HEK293 (cell line): Measurements from ENCODE around the gene PPP1R27.

Experiments
- CTCF ChIA-PET: fragments of 350-600 bp; formaldehyde crosslinking; extraction: SDS; loops from one replicate; lab custom pipeline; 2021; ENCODE audit warnings: antibody characterized with exemption; lab: Yijun Ruan, JAX
- POLR2A ChIA-PET: fragments of 300-600 bp; formaldehyde crosslinking; extraction: SDS; loops from one replicate; lab custom pipeline; 2020; ENCODE audit warnings: antibody characterized with exemption, inconsistent platforms; lab: Yijun Ruan, JAX
- H3K27ac ChIP-seq: fragments of 200-500 bp; sonication (Bioruptor generic); 2 replicates; pipeline ENCODE4 v1.5.1; 2014; ENCODE audit warnings: low read depth, low read length, control low read depth, inconsistent platforms; ENCODE audit errors: extremely low read depth
- H3K36me3 ChIP-seq, 2 experiments: fragments of 200-500 bp in 1 of 2; sonication (Bioruptor generic) in 1 of 2; 1 replicate in 1 of 2; 2 replicates in 1 of 2; pipeline ENCODE4 v1.5.1; 2014 to 2017; ENCODE audit warnings: inconsistent platforms in 2 of 2, low read length in 2 of 2; ENCODE audit not compliant: control insufficient read depth in 2 of 2, insufficient read depth in 1 of 2
- H3K4me1 ChIP-seq: fragments of 200-500 bp; sonication (Bioruptor generic); 2 replicates; pipeline ENCODE4 v1.5.1; 2014; ENCODE audit warnings: mild to moderate bottlenecking, low read length, inconsistent platforms; ENCODE audit not compliant: control insufficient read depth, insufficient read depth
- H3K4me3 ChIP-seq: 2 replicates; pipeline ENCODE4 v1.5.1; 2011; ENCODE audit warnings: low read depth, mild to moderate bottlenecking, control low read depth, low read length, moderate library complexity
- H3K9me3 ChIP-seq: fragments of 200-500 bp; sonication (Bioruptor generic); 2 replicates; pipeline ENCODE4 v1.5.1; 2014; ENCODE audit warnings: low read depth, low read length, inconsistent platforms; ENCODE audit not compliant: control insufficient read depth, insufficient read depth
- AEBP2 ChIP-seq: fragments of 450-650 bp; formaldehyde crosslinking; IDR thresholded peaks from 2 replicates; pipeline ENCODE4 v1.5.1; 2016; ENCODE audit warnings: missing biosample characterization, missing genetic modification characterization, borderline replicate concordance
- HOXC10 ChIP-seq: sonication (generic); formaldehyde crosslinking; IDR thresholded peaks from 2 replicates; pipeline ENCODE4 v1.8.1; 2023; ENCODE audit warnings: mild to moderate bottlenecking, missing genetic modification reagents
- SALL2 ChIP-seq: fragments of 450-650 bp; formaldehyde crosslinking; IDR thresholded peaks from 2 replicates; pipeline ENCODE4 v1.5.0; 2017; ENCODE audit warnings: missing biosample characterization, mild to moderate bottlenecking, missing genetic modification characterization, borderline replicate concordance
- ZBTB44 ChIP-seq: fragments of 450-650 bp; IDR thresholded peaks from 2 replicates; pipeline ENCODE4 v1.5.1; 2018; ENCODE audit warnings: missing biosample characterization, mild to moderate bottlenecking, missing genetic modification characterization
- ZBTB6 ChIP-seq: fragments of 450-650 bp; formaldehyde crosslinking; IDR thresholded peaks from 2 replicates; pipeline ENCODE4 v1.5.1; 2017; ENCODE audit warnings: missing biosample characterization, missing genetic modification characterization
- ZFP37 ChIP-seq: fragments of 450-650 bp; formaldehyde crosslinking; IDR thresholded peaks from 2 replicates; pipeline ENCODE4 v1.5.1; 2016; ENCODE audit warnings: missing biosample characterization, missing genetic modification characterization
- ZFP41 ChIP-seq: fragments of 450-650 bp; formaldehyde crosslinking; IDR thresholded peaks from 2 replicates; pipeline ENCODE4 v1.5.1; 2016; ENCODE audit warnings: missing biosample characterization, missing genetic modification characterization, borderline replicate concordance
- ZNF112 ChIP-seq: fragments of 450-650 bp; formaldehyde crosslinking; IDR thresholded peaks from 2 replicates; pipeline ENCODE4 v1.5.0; 2017; ENCODE audit warnings: missing biosample characterization, missing genetic modification characterization
- ZNF18 ChIP-seq: fragments of 450-650 bp; formaldehyde crosslinking; IDR thresholded peaks from 2 replicates; pipeline ENCODE4 v1.5.1; 2016; ENCODE audit warnings: missing biosample characterization, missing genetic modification characterization
- ZNF239 ChIP-seq: fragments of 450-650 bp; formaldehyde crosslinking; IDR thresholded peaks from 2 replicates; pipeline ENCODE4 v1.5.1; 2016; ENCODE audit warnings: missing biosample characterization, missing genetic modification characterization
- ZNF248 ChIP-seq: fragments of 450-650 bp; formaldehyde crosslinking; IDR thresholded peaks from 2 replicates; pipeline ENCODE4 v1.5.1; 2017; ENCODE audit warnings: missing biosample characterization, missing genetic modification characterization
- ZNF324 ChIP-seq: fragments of 450-650 bp; formaldehyde crosslinking; IDR thresholded peaks from 2 replicates; pipeline ENCODE4 v1.5.1; 2016; ENCODE audit warnings: missing biosample characterization, missing genetic modification characterization
- ZNF394 ChIP-seq: fragments of 450-650 bp; formaldehyde crosslinking; IDR thresholded peaks from 2 replicates; pipeline ENCODE4 v1.5.1; 2016; ENCODE audit warnings: missing biosample characterization, missing genetic modification characterization, mild to moderate bottlenecking, moderate library complexity, borderline replicate concordance
- ZNF521 ChIP-seq: fragments of 450-650 bp; formaldehyde crosslinking; IDR thresholded peaks from 2 replicates; pipeline ENCODE4 v1.5.1; 2017; ENCODE audit warnings: missing biosample characterization, mild to moderate bottlenecking, missing genetic modification characterization
- ZNF544 ChIP-seq: fragments of 450-650 bp; formaldehyde crosslinking; IDR thresholded peaks from 2 replicates; pipeline ENCODE4 v1.5.0; 2017; ENCODE audit warnings: missing biosample characterization, missing genetic modification characterization
- ZNF600 ChIP-seq: fragments of 450-650 bp; formaldehyde crosslinking; IDR thresholded peaks from 2 replicates; pipeline ENCODE4 v1.5.1; 2016; ENCODE audit warnings: missing biosample characterization, missing genetic modification characterization
- ZNF776 ChIP-seq: fragments of 450-650 bp; formaldehyde crosslinking; IDR thresholded peaks from 2 replicates; pipeline ENCODE4 v1.5.0; 2017; ENCODE audit warnings: missing biosample characterization, missing genetic modification characterization, borderline replicate concordance
- TF ChIP-seq, protein P1 (sequence below): fragments of 450-650 bp; formaldehyde crosslinking; IDR thresholded peaks from 2 replicates; pipeline ENCODE4 v1.5.1; 2016; ENCODE audit warnings: missing biosample characterization, missing genetic modification characterization
- TF ChIP-seq, protein P2 (sequence below): fragments of 450-650 bp; formaldehyde crosslinking; IDR thresholded peaks from 2 replicates; pipeline ENCODE4 v1.5.1; 2017; ENCODE audit warnings: missing biosample characterization, missing genetic modification characterization
- TF ChIP-seq, protein P3 (sequence below): fragments of 450-650 bp; formaldehyde crosslinking; IDR thresholded peaks from 2 replicates; pipeline ENCODE4 v1.5.1; 2017; ENCODE audit warnings: missing biosample characterization, missing genetic modification characterization

Gene PPP1R27

DNA sequence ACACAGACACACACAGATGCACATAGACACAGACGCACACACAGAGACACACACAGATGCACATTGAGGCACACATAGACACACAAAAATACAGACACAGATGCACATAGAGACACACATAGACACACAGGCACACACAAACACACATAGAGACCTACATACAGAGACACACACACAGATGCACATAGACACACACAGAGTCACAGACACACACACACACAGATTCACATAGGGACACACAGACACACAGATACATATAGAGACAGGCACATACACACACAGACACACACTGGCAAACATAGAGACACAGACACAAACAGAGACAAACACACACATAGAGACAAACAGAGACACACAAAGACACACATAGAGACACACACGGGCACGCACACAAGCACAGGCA lies 40.8 kb downstream of the PPP1R27 start:
- ChIA-PET CTCF (interaction anchor here (1.3 kb wide), 1 partner anchor 56 kb away, joined by 5 read pairs; no protein-coding TSS in a partner anchor), POLR2A (no interaction called here)
- Histone ChIP-seq H3K9me3 (no peaks in the 10 kb centered on the region), H3K4me3 (no peak overlapping the region), H3K27ac (no peak overlapping the region), H3K36me3 (no peaks in the 10 kb centered on the region; a peak in 1 of 3 replicates), H3K4me1 (no peaks in the 10 kb centered on the region)
- peak; percentile 68; the same call in 1 of the 2 replicates for TF ChIP-seq SALL2 (tag by site-specific recombination)
- TF ChIP-seq ZNF544 (tag by site-specific recombination), result no peak
- TF ChIP-seq ZFP41 (tag by site-specific recombination), result no peak
- TF ChIP-seq, protein P1, sequence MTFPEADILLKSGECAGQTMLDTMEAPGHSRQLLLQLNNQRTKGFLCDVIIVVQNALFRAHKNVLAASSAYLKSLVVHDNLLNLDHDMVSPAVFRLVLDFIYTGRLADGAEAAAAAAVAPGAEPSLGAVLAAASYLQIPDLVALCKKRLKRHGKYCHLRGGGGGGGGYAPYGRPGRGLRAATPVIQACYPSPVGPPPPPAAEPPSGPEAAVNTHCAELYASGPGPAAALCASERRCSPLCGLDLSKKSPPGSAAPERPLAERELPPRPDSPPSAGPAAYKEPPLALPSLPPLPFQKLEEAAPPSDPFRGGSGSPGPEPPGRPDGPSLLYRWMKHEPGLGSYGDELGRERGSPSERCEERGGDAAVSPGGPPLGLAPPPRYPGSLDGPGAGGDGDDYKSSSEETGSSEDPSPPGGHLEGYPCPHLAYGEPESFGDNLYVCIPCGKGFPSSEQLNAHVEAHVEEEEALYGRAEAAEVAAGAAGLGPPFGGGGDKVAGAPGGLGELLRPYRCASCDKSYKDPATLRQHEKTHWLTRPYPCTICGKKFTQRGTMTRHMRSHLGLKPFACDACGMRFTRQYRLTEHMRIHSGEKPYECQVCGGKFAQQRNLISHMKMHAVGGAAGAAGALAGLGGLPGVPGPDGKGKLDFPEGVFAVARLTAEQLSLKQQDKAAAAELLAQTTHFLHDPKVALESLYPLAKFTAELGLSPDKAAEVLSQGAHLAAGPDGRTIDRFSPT, result no peak
- 0 out of 2 replicates have a peak, but pooled peaks have one; percentile 45 for TF ChIP-seq ZNF248 (tag by site-specific recombination)
- TF ChIP-seq ZNF239 (tag by site-specific recombination), result 0 out of 2 replicates have a peak, but pooled peaks have one; percentile 14
- TF ChIP-seq ZNF776 (tag by site-specific recombination), result 0 out of 2 replicates have a peak, but pooled peaks have one; percentile 15
- TF ChIP-seq ZFP37, result no peak
- no peak for TF ChIP-seq ZNF324 (tag by site-specific recombination)
- TF ChIP-seq, protein P2, sequence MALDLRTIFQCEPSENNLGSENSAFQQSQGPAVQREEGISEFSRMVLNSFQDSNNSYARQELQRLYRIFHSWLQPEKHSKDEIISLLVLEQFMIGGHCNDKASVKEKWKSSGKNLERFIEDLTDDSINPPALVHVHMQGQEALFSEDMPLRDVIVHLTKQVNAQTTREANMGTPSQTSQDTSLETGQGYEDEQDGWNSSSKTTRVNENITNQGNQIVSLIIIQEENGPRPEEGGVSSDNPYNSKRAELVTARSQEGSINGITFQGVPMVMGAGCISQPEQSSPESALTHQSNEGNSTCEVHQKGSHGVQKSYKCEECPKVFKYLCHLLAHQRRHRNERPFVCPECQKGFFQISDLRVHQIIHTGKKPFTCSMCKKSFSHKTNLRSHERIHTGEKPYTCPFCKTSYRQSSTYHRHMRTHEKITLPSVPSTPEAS (tag by site-specific recombination), result peak; percentile 77; the same call in 1 of the 2 replicates
- TF ChIP-seq ZNF521, result 0 out of 2 replicates have a peak, but pooled peaks have one; percentile 64
- 0 out of 2 replicates have a peak, but pooled peaks have one; percentile 5 for TF ChIP-seq ZNF112 (tag by site-specific recombination)

- no peaks in the 10 kb centered on the region for H3K4me1 ChIP-seq
- H3K36me3 ChIP-seq, result no peaks in the 10 kb centered on the region; a peak in 1 of 3 replicates
- ChIA-PET CTCF (no interaction called here), POLR2A (no interaction called here)
- no peak overlapping the region for H3K27ac ChIP-seq
- H3K4me3 ChIP-seq, result no peak overlapping the region
- H3K9me3 ChIP-seq, result no peaks in the 10 kb centered on the region
- TF ChIP-seq HOXC10 (CRISPR knock-in tag) (no peak), AEBP2 (tag by site-specific recombination) (0 out of 2 replicates have a peak, but pooled peaks have one; percentile 50), ZBTB44 (tag by site-specific recombination) (no peak), ZNF324 (tag by site-specific recombination) (no peak), ZNF18 (peak; percentile 74), ZNF394 (no peak), ZBTB6 (no peak), ZNF600 (tag by site-specific recombination) (no peak)
- TF ChIP-seq, protein P3, sequence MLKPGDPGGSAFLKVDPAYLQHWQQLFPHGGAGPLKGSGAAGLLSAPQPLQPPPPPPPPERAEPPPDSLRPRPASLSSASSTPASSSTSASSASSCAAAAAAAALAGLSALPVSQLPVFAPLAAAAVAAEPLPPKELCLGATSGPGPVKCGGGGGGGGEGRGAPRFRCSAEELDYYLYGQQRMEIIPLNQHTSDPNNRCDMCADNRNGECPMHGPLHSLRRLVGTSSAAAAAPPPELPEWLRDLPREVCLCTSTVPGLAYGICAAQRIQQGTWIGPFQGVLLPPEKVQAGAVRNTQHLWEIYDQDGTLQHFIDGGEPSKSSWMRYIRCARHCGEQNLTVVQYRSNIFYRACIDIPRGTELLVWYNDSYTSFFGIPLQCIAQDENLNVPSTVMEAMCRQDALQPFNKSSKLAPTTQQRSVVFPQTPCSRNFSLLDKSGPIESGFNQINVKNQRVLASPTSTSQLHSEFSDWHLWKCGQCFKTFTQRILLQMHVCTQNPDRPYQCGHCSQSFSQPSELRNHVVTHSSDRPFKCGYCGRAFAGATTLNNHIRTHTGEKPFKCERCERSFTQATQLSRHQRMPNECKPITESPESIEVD (tag by site-specific recombination), result no peak
Observed at GRCh38 chr17:81792675-81793615, 41.9 kb downstream of the PPP1R27 start.
